Adrenal gland (tissue), 5 donors: ENCODE data around the gene TMC1.

Experiments used
- CTCF ChIP-seq, 6 experiments: fragments of 450-650 bp in 4 of 6; fragments of 200-600 bp in 2 of 6; sonication (generic) in 1 of 6; IDR thresholded peaks; 1 replicate in 5 of 6; 2 replicates in 1 of 6; pipeline versions ENCODE4 v1.5.1 to v1.8.0; 2016 to 2021; ENCODE audit warnings: antibody characterized with exemption in 6 of 6, mild to moderate bottlenecking in 2 of 6, moderate library complexity in 1 of 6
- POLR2A ChIP-seq, 2 donors: fragments of 450-650 bp; IDR thresholded peaks; one replicate each; pipeline ENCODE4 v1.6.1; 2017; ENCODE audit warnings: antibody characterized with exemption in 2 of 2, mild to moderate bottlenecking in 2 of 2, moderate library complexity in 1 of 2
- donor health status: DM: no; HTN: no; CAD: no.

- TF ChIP-seq POLR2A (IDR thresholded peaks at IDR 0.05) (no peak), CTCF (IDR thresholded peaks at IDR 0.05) (no peak)
These were observed 313.6 kb downstream of the TMC1 start for GRCh38 chr9:72834994-72835393.
